Osteocyte (in vitro differentiated cells): Measurements from ENCODE around the gene DEF6. TPM values are rescaled to one million over a fixed set of nuclear protein-coding genes. Genes with fewer than 3 reads are reported as not detected.
"Not testable (repeated sequence)": the region's sequence is repeated elsewhere in the genome, so short reads cannot be mapped to it uniquely, and the experiment has no call there.

Experiments used
- DNase-seq: peaks from one replicate; pipeline ENCODE4 v3.0.0; 2021; ENCODE audit warnings: mixed read lengths; ENCODE audit not compliant: unreplicated experiment; ENCODE audit errors: extremely low spot score
- H3K27ac Mint-ChIP-seq: one replicate; pipeline ENCODE4 v1.8.0; 2021; ENCODE audit warnings: mild to moderate bottlenecking, mixed read lengths; ENCODE audit not compliant: unreplicated experiment
- H3K27me3 Mint-ChIP-seq: one replicate; pipeline ENCODE4 v1.8.0; 2021; ENCODE audit warnings: mixed read lengths; ENCODE audit not compliant: unreplicated experiment
- H3K36me3 Mint-ChIP-seq: one replicate; pipeline ENCODE4 v1.8.0; 2021; ENCODE audit warnings: mixed read lengths; ENCODE audit not compliant: unreplicated experiment
- H3K4me1 Mint-ChIP-seq: one replicate; pipeline ENCODE4 v1.8.0; 2021; ENCODE audit warnings: mixed read lengths; ENCODE audit not compliant: unreplicated experiment
- H3K4me3 Mint-ChIP-seq: one replicate; pipeline ENCODE4 v1.8.0; 2021; ENCODE audit warnings: mild to moderate bottlenecking, moderate library complexity, mixed read lengths; ENCODE audit not compliant: unreplicated experiment
- H3K9me3 Mint-ChIP-seq: one replicate; pipeline ENCODE4 v1.8.0; 2021; ENCODE audit warnings: mixed read lengths; ENCODE audit not compliant: unreplicated experiment
- CTCF ChIP-seq: fragments of 200-600 bp; sonication (generic); IDR thresholded peaks from 2 replicates; pipeline ENCODE4 v1.5.0; 2021; ENCODE audit warnings: antibody characterized with exemption, mild to moderate bottlenecking, moderate library complexity
- total RNA-seq: library from RNA; stranded (reverse); gene quantifications from 2 replicates; pipeline ENCODE4 v1.2.1, GENCODE V29; 2021

DEF6 gene
- total RNA-seq, 1 donor from 2014 or later: 0.59 TPM

GRCh38 chr6:35302604-35303241 lies 5.1 kb downstream of the DEF6 start:
- H3K27ac Mint-ChIP-seq: no peak overlapping the region

GRCh38 chr6:35304299-35304698 lies 6.7 kb downstream of the DEF6 start:
- H3K27ac Mint-ChIP-seq: no peak overlapping the region
- H3K36me3 Mint-ChIP-seq: no peaks in the 10 kb centered on the region
- H3K27me3 Mint-ChIP-seq: peaks cover 4% of the 10 kb centered on the region
- H3K9me3 Mint-ChIP-seq: no peaks in the 10 kb centered on the region
- H3K4me1 Mint-ChIP-seq: peaks cover 10% of the 10 kb centered on the region
- DNase-seq: no peak
- H3K4me3 Mint-ChIP-seq: no peak overlapping the region
- no peak for TF ChIP-seq CTCF

More at GRCh38 chr6:35302604-35303241, 5.1 kb downstream of the DEF6 start:
- Mint-ChIP-seq H3K4me1 (peaks cover 11% of the 10 kb centered on the region), H3K9me3 (no peaks in the 10 kb centered on the region), H3K4me3 (no peak overlapping the region), H3K36me3 (no peaks in the 10 kb centered on the region), H3K27me3 (no peaks in the 10 kb centered on the region)
- DNase-seq: no peak
- TF ChIP-seq CTCF: no peak

- H3K36me3 Mint-ChIP-seq: no peaks in the 10 kb centered on the region
- no peak overlapping the region for H3K27ac Mint-ChIP-seq
- peaks cover 6% of the 10 kb centered on the region for H3K27me3 Mint-ChIP-seq
- TF ChIP-seq CTCF: no peak
- DNase-seq: no peak
- H3K4me3 Mint-ChIP-seq: no peak overlapping the region
- H3K9me3 Mint-ChIP-seq: no peaks in the 10 kb centered on the region
- H3K4me1 Mint-ChIP-seq: peaks cover 10% of the 10 kb centered on the region
Observed at GRCh38 chr6:35305117-35305516, 7.5 kb downstream of the DEF6 start.

- Mint-ChIP-seq H3K27me3 (peaks cover 13% of the 10 kb centered on the region), H3K4me1 (peaks cover 10% of the 10 kb centered on the region)
- not testable (repeated sequence) for H3K36me3 Mint-ChIP-seq, H3K27ac Mint-ChIP-seq, H3K9me3 Mint-ChIP-seq, H3K4me3 Mint-ChIP-seq, DNase-seq
Observed at GRCh38 chr6:35307138-35307537, 9.5 kb downstream of the DEF6 start.

- H3K4me3 Mint-ChIP-seq, H3K4me1 Mint-ChIP-seq, H3K27ac Mint-ChIP-seq, H3K36me3 Mint-ChIP-seq, H3K9me3 Mint-ChIP-seq, DNase-seq: not testable (repeated sequence)
- H3K27me3 Mint-ChIP-seq: peaks cover 13% of the 10 kb centered on the region
Observed at GRCh38 chr6:35308543-35308942, 10.9 kb downstream of the DEF6 start.

GRCh38 chr6:35309611-35310264 lies 12.1 kb downstream of the DEF6 start:
- peaks cover 20% of the 10 kb centered on the region for H3K27me3 Mint-ChIP-seq
- no peaks in the 10 kb centered on the region for H3K4me1 Mint-ChIP-seq
- no peaks in the 10 kb centered on the region for H3K9me3 Mint-ChIP-seq
- no peak overlapping the region for H3K4me3 Mint-ChIP-seq
- no peak for DNase-seq
- no peak overlapping the region for H3K27ac Mint-ChIP-seq
- no peak for TF ChIP-seq CTCF
- no peaks in the 10 kb centered on the region for H3K36me3 Mint-ChIP-seq
